Right ventricle myocardium superior (tissue), 1 donor: ENCODE data around the gene HSPB3. TPM values are rescaled to one million over a fixed set of nuclear protein-coding genes. Genes with fewer than 3 reads are reported as not detected.
A peak's percentile ranks its signal among the peaks of the same experiment; 100 is the strongest.
"Not testable (repeated sequence)": the region's sequence is repeated elsewhere in the genome, so short reads cannot be mapped to it uniquely, and the experiment has no call there.

Experiments used
- ATAC-seq: fragments of 200-7000 bp; cut with Tn5 transposase; one replicate; pipeline ENCODE4 v1.9.1; 2020; ENCODE audit warnings: mild to moderate bottlenecking; ENCODE audit not compliant: poor library complexity
- DNase-seq: peaks from one replicate; pipeline ENCODE4 v3.0.0-alpha.2; 2020
- intact Hi-C: fragments of 100-400 bp; cut with DNase I; formaldehyde crosslinking; loops from one replicate; pipeline ENCODE4 v1.11.2; 2022
- total RNA-seq: library from RNA; stranded (reverse); fragmentation: NEBNext Ultra II Directional; extraction: Animal tissue kit (Norgen Biotek cat#: 25700); gene quantifications from one replicate; pipeline ENCODE4 v1.2.1, GENCODE V29; 2021
- donor health status: DM: no; HTN: yes; CAD: no; lungs with severe emphysema.

Gene HSPB3
- total RNA-seq, 1 donor from 2014 or later, result 596 TPM

- DNase-seq (no peak), ATAC-seq (no peak)
- intact Hi-C loops, result no loop called here
Measured at GRCh38 chr5:54449923-54450322, 5.6 kb upstream of the HSPB3 start.

- no peak for DNase-seq
- no peak for ATAC-seq
- intact Hi-C loops, result no loop called here
Measured at GRCh38 chr5:54450542-54450941, 5.0 kb upstream of the HSPB3 start.

GRCh38 chr5:54453046-54453445 is 2.5 kb upstream of the HSPB3 start:
- no peak for ATAC-seq
- DNase-seq, result no peak
- intact Hi-C loops, result no loop called here

GRCh38 chr5:54454602-54455001 is 897 bp upstream of the HSPB3 start:
- intact Hi-C loops, result no loop called here
- no peak for ATAC-seq
- no peak for DNase-seq

GRCh38 chr5:54457094-54457862 is 1.8 kb downstream of the HSPB3 start:
- ATAC-seq (peak; percentile 73), DNase-seq (no peak)
- intact Hi-C loops, result no loop called here

GRCh38 chr5:54458221-54458620 is 2.7 kb downstream of the HSPB3 start:
- intact Hi-C loops, result no loop called here
- ATAC-seq (peak; percentile 26), DNase-seq (no peak)

GRCh38 chr5:54460181-54460919 is 4.9 kb downstream of the HSPB3 start:
- intact Hi-C loops, result no loop called here
- DNase-seq, result no peak
- ATAC-seq, result peak; percentile 37

GRCh38 chr5:54462281-54462680 is 6.8 kb downstream of the HSPB3 start:
- DNase-seq (no peak), ATAC-seq (no peak)
- intact Hi-C loops, result no loop called here

GRCh38 chr5:54463713-54464112 is 8.2 kb downstream of the HSPB3 start:
- no peak for DNase-seq
- intact Hi-C loops, result no loop called here
- ATAC-seq, result peak; percentile 20

GRCh38 chr5:54469622-54470021 is 14.1 kb downstream of the HSPB3 start:
- ATAC-seq (peak; percentile 69), DNase-seq (no peak)
- intact Hi-C loops, result no loop called here

GRCh38 chr5:54470128-54470527 is 14.6 kb downstream of the HSPB3 start:
- DNase-seq, result no peak
- intact Hi-C loops, result no loop called here
- no peak for ATAC-seq

GRCh38 chr5:54470677-54471076 is 15.2 kb downstream of the HSPB3 start:
- intact Hi-C loops, result no loop called here
- DNase-seq, result no peak
- peak; percentile 60 for ATAC-seq

- ATAC-seq (no peak), DNase-seq (no peak)
- intact Hi-C loops, result no loop called here
Measured at GRCh38 chr5:54471398-54471797, 15.9 kb downstream of the HSPB3 start.

GRCh38 chr5:54476682-54477081 is 21.2 kb downstream of the HSPB3 start:
- intact Hi-C loops, result no loop called here
- ATAC-seq, result no peak
- no peak for DNase-seq

GRCh38 chr5:54477941-54478478 is 22.5 kb downstream of the HSPB3 start:
- DNase-seq, result no peak
- no peak for ATAC-seq
- intact Hi-C loops, result no loop called here

GRCh38 chr5:54480296-54480695 is 24.8 kb downstream of the HSPB3 start:
- no peak for DNase-seq
- intact Hi-C loops, result no loop called here
- ATAC-seq, result no peak

GRCh38 chr5:54484219-54484894 is 28.9 kb downstream of the HSPB3 start:
- ATAC-seq (no peak), DNase-seq (no peak)
- intact Hi-C loops, result no loop called here

GRCh38 chr5:54485659-54486058 is 30.2 kb downstream of the HSPB3 start:
- DNase-seq, intact Hi-C loops, ATAC-seq: not testable (repeated sequence)

GRCh38 chr5:54489648-54489979 is 34.1 kb downstream of the HSPB3 start:
- ATAC-seq, DNase-seq, intact Hi-C loops: not testable (repeated sequence)
